Skeletal muscle tissue (tissue), 4 donors: ENCODE results near the gene TKT. TPM values are rescaled to one million over a fixed set of nuclear protein-coding genes. Genes with fewer than 3 reads are reported as not detected.
"Not testable (repeated sequence)": the region's sequence is repeated elsewhere in the genome, so short reads cannot be mapped to it uniquely, and the experiment has no call there.

Experiments used
- H3K27ac ChIP-seq: one replicate; pipeline ENCODE4 v1.7.0; 2013; ENCODE audit warnings: mild to moderate bottlenecking, low read depth, low read length, inconsistent platforms
- H3K27me3 ChIP-seq, 3 donors: one replicate each; pipeline ENCODE4 v1.7.0; 2013; ENCODE audit warnings: low read length in 3 of 3; ENCODE audit not compliant: control insufficient read depth in 3 of 3, insufficient read depth in 3 of 3
- H3K36me3 ChIP-seq, 3 donors: one replicate each; pipeline ENCODE4 v1.7.0; 2013; ENCODE audit warnings: low read length in 3 of 3; ENCODE audit not compliant: control insufficient read depth in 3 of 3, insufficient read depth in 3 of 3
- H3K4me1 ChIP-seq, 3 donors: one replicate each; pipeline ENCODE4 v1.7.0; 2013; ENCODE audit warnings: low read length in 3 of 3, mild to moderate bottlenecking in 3 of 3; ENCODE audit not compliant: control insufficient read depth in 3 of 3, insufficient read depth in 3 of 3
- H3K4me3 ChIP-seq, 3 donors: one replicate each; pipeline ENCODE4 v1.7.0; 2013; ENCODE audit warnings: low read length in 3 of 3
- H3K9ac ChIP-seq, 3 donors: one replicate each; pipeline ENCODE4 v1.7.0; 2013; ENCODE audit warnings: low read length in 3 of 3, mild to moderate bottlenecking in 3 of 3, moderate library complexity in 2 of 3, low read depth in 1 of 3
- H3K9me3 ChIP-seq, 3 donors: one replicate each; pipeline ENCODE4 v1.7.0; 2013; ENCODE audit warnings: low read length in 3 of 3; ENCODE audit not compliant: control insufficient read depth in 3 of 3
- total RNA-seq: library from RNA; depleted of rRNA; stranded (reverse); fragments of >200 nt; gene quantifications from one replicate; pipeline ENCODE4 v1.2.3, GENCODE V29; 2014
- donor health status: Osteomylitis.

Gene TKT
- total RNA-seq, 1 donor from 2014 or later: 67.8 TPM

GRCh38 chr3:53260286-53260785 is 4.5 kb upstream of the TKT start:
- no peaks in the 10 kb centered on the region for H3K27me3 ChIP-seq
- peaks cover 25 to 30% (median 26%) of the 10 kb centered on the region in 3 donors for H3K4me1 ChIP-seq
- H3K9ac ChIP-seq: peak overlapping the region in 1 of 3 donors; percentile 41
- no peaks in the 10 kb centered on the region for H3K36me3 ChIP-seq
- no peaks in the 10 kb centered on the region for H3K9me3 ChIP-seq
- no peak overlapping the region for H3K27ac ChIP-seq
- peak overlapping the region in 1 of 3 donors; percentile 35 for H3K4me3 ChIP-seq

DNA sequence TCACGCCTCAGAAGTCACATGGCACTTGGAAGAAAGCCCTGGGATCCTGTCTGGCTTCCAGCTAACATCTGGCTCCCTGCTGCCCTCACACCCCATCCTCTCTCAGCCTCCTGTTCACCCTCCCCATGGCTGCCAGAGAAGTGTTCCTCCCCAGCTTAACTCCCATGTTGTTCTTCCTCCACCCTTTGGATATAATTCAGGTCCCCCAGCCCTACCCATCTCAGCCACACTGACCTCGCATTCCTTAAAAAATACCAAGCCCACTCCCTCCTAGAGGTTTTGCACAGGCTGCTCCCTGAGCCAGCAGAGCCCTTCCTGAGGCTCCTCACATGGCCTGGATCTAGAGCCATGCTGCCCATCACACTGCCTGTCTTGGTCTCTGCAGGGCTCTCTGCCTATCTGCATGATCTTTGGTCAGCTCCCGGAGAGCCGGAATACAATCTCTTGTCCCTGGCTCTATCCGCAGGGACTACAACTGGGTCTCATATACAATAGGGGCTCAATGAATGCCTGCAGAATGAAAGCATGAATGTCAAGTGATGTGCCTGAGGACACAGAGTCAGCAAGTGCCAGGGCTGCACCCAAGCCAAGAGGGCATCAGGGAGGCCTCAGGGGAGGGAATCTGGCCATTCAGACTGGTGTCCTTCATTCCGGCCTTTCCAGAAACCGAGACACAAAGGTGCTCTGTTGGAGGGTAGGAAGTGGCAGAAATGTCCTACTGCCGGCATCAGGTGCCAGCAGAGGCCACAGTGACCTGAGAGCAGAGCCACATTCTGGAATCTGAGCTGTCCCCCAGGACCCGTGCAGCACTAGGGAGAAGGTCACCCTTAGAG is 3.8 kb upstream of the TKT start:
- Histone ChIP-seq H3K9me3 (no peaks in the 10 kb centered on the region), H3K27ac (no peak overlapping the region), H3K27me3 (no peaks in the 10 kb centered on the region), H3K4me1 (peaks cover 23 to 30% (median 24%) of the 10 kb centered on the region in 3 donors), H3K4me3 (no peak overlapping the region), H3K9ac (peak overlapping the region in 1 of 3 donors; percentile 41), H3K36me3 (no peaks in the 10 kb centered on the region)

DNA sequence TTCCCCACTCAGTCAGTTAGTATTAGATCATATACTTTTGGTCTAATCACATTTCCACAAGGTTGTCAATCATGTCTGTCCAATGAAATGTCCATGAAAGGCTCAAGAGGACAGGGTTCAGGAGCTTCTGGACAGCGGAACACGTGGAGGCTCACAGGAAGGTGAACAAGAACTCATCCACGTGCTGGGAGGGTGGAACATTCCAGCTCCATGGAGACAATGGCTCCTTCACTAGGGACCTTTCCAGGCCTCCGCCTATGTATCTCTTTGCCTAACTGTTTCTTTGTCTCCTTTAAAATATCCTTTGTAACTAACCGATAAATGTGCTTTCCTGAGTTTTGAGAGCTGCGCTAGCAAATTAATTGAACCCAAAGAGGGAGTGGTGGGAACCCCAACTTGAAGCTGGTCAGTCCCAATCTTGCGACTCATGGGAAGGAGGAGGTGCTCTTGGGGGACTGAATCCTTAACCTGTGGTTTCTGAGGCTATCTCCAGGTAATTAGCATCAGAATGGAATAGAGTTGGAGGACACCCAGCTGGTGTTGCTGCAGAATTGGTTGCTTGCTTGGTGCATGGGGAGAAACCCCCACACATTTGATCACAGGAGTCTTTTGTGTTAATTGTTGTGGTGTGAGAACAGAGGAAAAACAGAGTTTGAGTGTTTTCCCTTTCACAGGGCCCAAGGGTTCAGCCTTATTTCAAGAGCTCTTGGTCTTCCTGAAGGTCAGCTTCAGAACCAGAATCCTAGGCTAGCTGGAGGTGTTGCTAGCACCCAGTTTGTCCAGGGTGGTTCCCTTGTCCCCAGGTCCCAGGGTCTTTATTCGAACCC is 3.0 kb upstream of the TKT start:
- Histone ChIP-seq H3K4me3 (no peak overlapping the region), H3K36me3 (no peaks in the 10 kb centered on the region), H3K4me1 (peaks cover 29 to 34% (median 29%) of the 10 kb centered on the region in 3 donors), H3K9me3 (no peaks in the 10 kb centered on the region), H3K27me3 (no peaks in the 10 kb centered on the region), H3K27ac (no peak overlapping the region), H3K9ac (no peak overlapping the region)

GRCh38 chr3:53257465-53257864 is 1.6 kb upstream of the TKT start:
- peaks cover 29 to 41% (median 30%) of the 10 kb centered on the region in 3 donors for H3K4me1 ChIP-seq
- H3K36me3 ChIP-seq: no peaks in the 10 kb centered on the region
- H3K9ac ChIP-seq: no peak overlapping the region
- no peaks in the 10 kb centered on the region for H3K27me3 ChIP-seq
- H3K27ac ChIP-seq: no peak overlapping the region
- H3K9me3 ChIP-seq: no peaks in the 10 kb centered on the region
- no peak overlapping the region for H3K4me3 ChIP-seq

GRCh38 chr3:53256704-53257055 is 858 bp upstream of the TKT start:
- H3K9me3 ChIP-seq: no peaks in the 10 kb centered on the region
- no peaks in the 10 kb centered on the region for H3K27me3 ChIP-seq
- H3K36me3 ChIP-seq: no peaks in the 10 kb centered on the region
- H3K27ac ChIP-seq: no peak overlapping the region
- no peak overlapping the region for H3K4me3 ChIP-seq
- no peak overlapping the region for H3K9ac ChIP-seq
- H3K4me1 ChIP-seq: peaks cover 29 to 41% (median 30%) of the 10 kb centered on the region in 3 donors

DNA sequence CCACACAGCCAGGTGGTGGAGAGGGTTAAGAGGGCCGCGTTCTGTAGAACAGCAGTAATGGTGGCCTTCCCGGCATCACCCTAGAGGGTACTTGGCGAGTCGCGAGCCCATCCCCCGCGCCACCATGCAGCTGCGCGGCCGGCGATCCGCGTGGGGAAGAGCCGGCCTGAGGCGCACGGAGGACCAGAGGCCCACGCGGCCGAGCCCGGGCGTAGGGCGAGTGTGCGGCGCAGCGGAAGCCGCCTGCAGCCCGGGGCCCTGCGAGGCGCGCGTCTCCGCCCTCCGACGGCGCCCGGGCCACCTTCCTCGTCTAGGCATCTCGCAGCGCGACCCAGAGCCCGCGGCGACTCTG is 423 bp downstream of the TKT start:
- peak overlapping the region; percentile 69 to 77 (median 74) for H3K9ac ChIP-seq
- no peaks in the 10 kb centered on the region for H3K9me3 ChIP-seq
- no peaks in the 10 kb centered on the region for H3K36me3 ChIP-seq
- H3K4me3 ChIP-seq: peak overlapping the region; percentile 80 to 83 (median 82)
- H3K4me1 ChIP-seq: peaks cover 27 to 40% (median 30%) of the 10 kb centered on the region in 3 donors
- H3K27me3 ChIP-seq: no peaks in the 10 kb centered on the region
- H3K27ac ChIP-seq: no peak overlapping the region

DNA sequence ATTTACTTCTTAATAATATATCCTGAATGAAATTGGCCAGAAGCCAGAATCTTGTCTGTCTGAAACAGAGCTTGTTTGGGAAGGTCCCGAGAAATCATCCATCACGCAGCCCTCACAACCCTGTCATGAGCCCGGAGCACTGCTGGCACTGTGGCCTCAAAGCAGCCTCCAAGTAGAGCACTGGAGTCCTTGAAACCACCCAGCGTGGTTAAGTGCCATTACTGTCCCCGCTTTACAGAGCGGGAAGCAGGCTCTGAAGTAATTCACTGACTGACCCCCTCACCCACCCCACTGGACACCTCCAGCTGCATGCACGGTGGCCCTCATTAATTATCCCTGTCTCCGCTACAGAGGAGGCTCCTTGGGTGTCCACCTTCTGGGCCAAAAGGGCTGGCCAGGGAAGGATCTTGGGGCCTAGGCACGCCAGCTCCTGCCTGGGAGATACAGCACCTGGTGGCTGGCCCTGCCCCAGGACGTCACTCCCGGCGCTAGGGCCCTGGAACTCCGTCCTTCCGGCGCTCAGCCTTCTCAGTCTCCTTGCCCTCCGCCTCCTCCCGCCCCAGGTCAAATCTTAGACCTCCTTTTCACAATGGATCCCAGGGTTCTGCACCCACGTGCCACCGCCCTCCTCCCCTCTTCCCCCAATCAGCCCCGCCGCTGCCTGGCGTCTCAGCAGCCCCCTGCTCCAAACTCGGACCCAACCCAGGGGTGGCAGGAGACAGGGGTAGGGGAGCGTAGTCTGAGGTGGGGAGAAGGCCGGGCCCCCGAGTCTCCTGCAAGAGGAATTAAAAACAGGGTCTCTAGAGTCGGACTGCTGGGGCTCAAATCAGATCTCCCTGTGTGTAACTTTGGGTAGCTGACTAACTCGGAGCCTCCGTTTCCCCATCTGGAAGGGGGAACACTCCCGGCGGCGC is 1.1 kb downstream of the TKT start:
- H3K9me3 ChIP-seq: no peaks in the 10 kb centered on the region
- peak overlapping the region; percentile 80 to 83 (median 82) for H3K4me3 ChIP-seq
- no peaks in the 10 kb centered on the region for H3K27me3 ChIP-seq
- no peaks in the 10 kb centered on the region for H3K36me3 ChIP-seq
- H3K9ac ChIP-seq: peak overlapping the region; percentile 69 to 77 (median 74)
- peaks cover 21 to 34% (median 24%) of the 10 kb centered on the region in 3 donors for H3K4me1 ChIP-seq
- H3K27ac ChIP-seq: no peak overlapping the region

GRCh38 chr3:53253707-53254508 is 1.9 kb downstream of the TKT start:
- Histone ChIP-seq H3K9ac (peak overlapping the region in 1 of 3 donors; percentile 69), H3K36me3 (no peaks in the 10 kb centered on the region), H3K27ac (no peak overlapping the region), H3K27me3 (no peaks in the 10 kb centered on the region), H3K9me3 (no peaks in the 10 kb centered on the region), H3K4me1 (peaks cover 14 to 27% (median 23%) of the 10 kb centered on the region in 3 donors), H3K4me3 (peak overlapping the region; percentile 80 to 83 (median 82))

- not testable (repeated sequence) for H3K27me3 ChIP-seq, H3K4me3 ChIP-seq, H3K9me3 ChIP-seq, H3K27ac ChIP-seq, H3K36me3 ChIP-seq, H3K9ac ChIP-seq
- H3K4me1 ChIP-seq: peaks cover 14 to 27% (median 23%) of the 10 kb centered on the region in 3 donors
Observed at GRCh38 chr3:53252947-53253322, 2.9 kb downstream of the TKT start.
